NCI-H2081 (cell line): Measurements from ENCODE around the gene GABRG3.

Source experiments
- DNase-seq, 2 experiments: peaks; one replicate each; lab custom pipeline; 2025; lab: John Stamatoyannopoulos, UW

Gene GABRG3

GRCh38 chr15:27466758-27467157, 495.8 kb downstream of the GABRG3 start:
- DNase-seq: no peak

- no peak for DNase-seq
Measured at GRCh38 chr15:27468151-27468591, 497.2 kb downstream of the GABRG3 start.

- DNase-seq: no peak
Measured at GRCh38 chr15:27473845-27474244, 502.9 kb downstream of the GABRG3 start.

- no peak for DNase-seq
Measured at GRCh38 chr15:27475395-27475794, 504.4 kb downstream of the GABRG3 start.

DNA sequence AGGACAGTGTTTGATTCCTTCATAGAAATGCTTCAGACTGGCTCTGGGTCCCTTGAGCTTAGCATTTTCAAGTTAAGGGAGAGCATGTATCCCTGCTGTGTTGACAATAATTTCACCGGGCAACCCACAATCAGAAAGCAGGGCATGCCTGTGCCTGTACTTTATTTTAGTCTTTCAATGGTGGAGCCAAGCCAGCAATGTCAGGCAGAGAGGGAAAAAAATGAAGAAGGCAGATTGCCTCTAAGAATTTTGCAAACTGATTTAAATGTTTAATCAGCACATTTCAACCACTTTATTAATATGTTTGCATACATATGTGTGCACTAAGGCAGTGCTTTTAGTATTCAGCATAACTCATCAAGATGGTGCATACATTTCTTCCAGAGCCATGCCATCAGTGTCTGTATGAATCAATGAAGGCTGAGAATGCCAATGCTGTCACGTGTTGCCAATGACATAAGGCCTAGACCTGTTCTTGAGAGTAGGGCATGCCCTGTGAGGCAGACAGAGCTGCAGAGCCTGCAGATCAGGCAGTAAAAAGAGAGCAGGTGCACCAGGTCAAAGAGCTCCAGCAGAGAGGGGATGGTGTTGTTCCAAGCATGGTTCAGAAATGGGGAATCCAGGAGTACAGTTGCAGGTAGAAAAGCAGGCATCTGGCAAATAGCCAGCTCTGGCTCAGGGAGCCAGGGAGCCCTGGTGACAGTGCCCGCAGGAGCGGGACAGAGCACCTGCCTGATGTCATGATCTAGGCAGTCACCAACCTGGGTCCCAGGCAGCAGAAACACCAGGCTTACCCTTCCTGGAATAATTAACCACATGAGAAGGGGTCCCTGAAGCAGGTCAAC, 508.5 kb downstream of the GABRG3 start:
- DNase-seq: peak; percentile 68 to 88

GRCh38 chr15:27480141-27480530, 509.2 kb downstream of the GABRG3 start:
- no peak for DNase-seq

- no peak for DNase-seq
Measured at GRCh38 chr15:27480642-27481041, 509.7 kb downstream of the GABRG3 start.

GRCh38 chr15:27481768-27482167, 510.8 kb downstream of the GABRG3 start:
- DNase-seq: no peak

DNA sequence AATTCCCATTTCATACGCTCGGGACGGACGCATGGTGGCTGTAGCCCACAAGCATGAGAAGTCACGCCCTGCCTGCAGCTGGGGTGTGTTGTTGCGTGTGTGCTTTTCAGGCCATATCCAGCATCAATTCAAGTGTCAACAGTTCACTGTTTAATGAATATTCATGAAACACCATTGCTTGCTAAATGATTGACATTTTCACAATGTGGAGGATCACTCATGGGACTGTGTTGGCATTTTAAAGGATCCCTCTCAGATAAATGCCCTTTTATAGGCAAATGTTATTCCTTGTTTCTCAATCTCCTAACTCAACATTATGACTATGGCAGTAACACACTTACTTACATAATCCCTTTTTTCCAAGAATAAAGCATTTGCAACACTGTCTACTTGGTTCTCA, 511.3 kb downstream of the GABRG3 start:
- no peak for DNase-seq

DNA sequence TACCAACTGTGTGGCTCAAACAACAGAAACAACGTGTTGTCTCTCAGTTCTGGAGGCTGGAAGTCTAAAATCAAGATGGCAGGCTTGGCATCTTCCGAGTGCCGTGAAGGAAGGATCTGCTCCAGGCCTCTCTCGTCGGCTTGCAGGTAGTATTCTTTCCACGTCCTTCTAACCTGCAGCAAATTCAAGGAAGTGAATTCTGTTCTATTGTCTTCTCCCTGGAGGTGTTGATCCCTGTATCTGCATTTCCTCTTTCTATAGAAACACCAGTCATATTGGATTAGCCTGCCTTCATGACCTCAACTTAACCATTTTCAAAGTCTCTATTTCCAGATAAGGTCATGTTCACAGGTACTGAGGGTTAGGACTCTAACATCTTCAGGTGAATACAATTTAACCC, 512.1 kb downstream of the GABRG3 start:
- no peak for DNase-seq

GRCh38 chr15:27485265-27485664, 514.3 kb downstream of the GABRG3 start:
- DNase-seq: no peak

GRCh38 chr15:27486051-27486450, 515.1 kb downstream of the GABRG3 start:
- peak; percentile 66 to 73 for DNase-seq

DNA sequence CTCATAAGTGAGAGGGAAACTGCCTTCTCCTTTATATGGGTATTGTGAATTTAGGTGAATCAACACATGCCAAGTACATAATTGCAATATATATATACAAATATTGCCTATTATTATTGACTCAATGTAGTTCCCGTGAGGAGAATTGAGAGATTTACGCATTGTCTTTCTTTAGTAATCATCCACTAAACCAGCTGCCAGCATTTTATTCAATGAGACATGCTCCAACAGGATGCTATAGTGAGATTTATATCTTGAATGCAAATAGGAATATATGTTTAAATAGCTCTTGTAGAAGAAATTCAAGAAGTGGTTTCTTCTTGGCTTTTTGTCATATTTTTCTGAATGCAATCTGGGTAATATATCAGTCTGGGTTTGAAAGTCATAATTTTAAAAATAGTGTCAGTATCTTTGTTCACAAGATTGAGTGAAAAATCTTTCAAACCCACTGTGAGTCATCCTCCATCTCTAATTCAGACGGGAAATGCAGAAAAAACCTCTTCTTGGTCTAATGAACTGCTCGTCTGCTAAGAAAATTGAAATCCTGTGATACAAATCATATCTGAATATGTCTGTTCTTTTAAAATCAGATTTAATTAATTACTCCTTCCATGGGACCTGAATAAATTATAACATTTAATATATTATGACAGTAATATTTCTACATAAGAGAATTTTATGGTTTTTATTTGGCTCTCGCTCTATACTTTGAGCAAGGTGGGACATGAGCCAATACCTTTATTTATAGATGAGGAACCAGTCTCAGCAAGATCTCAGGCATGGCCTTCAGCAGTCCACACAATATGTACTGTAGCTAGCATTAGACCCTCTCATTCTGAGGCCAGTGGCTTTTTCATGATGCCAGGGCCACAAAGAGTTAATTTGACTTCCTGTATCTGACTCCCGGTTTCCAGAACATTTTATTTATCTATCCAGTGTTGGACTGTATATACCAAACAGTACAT, 516.0 kb downstream of the GABRG3 start:
- DNase-seq: peak; percentile 52 to 88

- no peak for DNase-seq
Measured at GRCh38 chr15:27487846-27488245, 516.9 kb downstream of the GABRG3 start.

DNA sequence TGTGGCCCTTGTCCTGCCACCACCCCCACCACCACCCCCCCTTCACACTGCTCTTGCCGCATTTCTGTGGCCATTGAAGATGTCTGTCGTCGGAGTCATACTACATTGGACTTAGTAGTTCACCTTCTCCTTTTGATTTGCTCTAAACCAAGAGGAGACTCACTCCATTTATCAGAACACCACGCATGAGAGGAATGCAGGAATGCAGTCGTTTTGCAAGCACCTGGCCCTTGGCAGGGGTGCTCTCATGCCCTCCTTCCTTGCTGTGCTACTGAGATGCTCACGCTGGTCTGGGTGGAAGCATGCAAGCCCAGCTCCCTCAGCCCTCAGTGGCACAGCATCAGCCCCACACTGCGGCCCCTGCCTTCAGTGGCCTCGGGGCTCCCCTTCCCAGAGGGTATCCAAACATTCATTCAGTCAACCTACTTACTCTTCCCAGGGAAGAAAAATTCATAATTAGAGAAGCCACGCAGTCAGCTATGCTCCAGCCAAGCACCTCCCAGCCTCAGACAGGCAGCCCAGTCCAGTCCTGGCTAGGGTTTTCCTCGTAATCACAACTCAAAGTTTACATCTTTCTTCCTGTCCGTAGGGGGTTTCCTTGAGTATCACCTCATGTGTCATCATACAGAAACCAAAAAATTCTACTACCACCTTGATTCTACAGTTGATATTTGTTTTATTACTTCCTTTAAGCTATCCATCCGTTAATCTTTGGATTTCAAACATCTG, 520.0 kb downstream of the GABRG3 start:
- no peak for DNase-seq

DNA sequence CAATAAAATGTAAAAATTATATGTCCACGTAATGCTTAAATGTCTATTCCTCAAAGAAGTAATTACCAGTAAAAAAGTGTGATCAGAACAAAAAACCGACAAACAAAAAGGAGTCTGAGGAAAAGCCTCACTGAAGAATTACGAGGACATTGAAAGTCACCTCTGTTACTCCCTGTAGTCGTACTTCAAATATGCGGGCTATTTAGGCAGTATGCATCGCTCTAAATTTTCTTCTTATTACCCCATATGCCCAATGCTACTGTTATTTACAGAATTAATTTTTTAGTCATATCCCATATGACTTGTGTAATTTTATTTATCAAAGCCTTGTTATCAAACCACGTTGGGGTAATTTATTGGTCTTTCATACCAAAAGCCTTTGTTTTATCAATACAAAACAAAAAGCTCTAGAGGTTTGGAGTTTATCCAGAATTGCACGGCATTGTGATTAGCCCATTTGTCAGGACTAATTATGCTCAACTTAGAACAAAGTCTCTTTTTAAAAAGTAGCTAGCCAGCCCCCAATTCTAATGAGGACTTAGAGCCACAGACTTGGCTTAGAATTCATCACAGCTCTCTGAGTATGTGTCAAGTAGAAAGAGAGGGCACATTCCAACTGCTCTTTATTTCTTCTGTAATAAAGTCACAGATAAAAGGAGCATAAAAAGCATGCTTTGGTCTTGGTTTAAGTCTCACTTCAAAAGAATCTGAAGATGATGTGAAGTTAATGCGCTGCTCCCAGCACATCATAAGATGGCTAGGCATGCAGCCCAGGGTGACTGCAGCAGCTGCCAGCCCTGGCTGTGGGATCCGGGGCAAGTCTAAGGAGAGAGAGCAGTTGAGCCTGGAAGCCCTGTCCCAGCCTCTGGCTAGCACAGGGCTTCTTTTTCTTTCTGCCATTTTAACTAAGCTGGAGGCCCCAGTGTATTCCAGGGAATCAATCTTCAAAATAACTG, 521.0 kb downstream of the GABRG3 start:
- DNase-seq: no peak

DNA sequence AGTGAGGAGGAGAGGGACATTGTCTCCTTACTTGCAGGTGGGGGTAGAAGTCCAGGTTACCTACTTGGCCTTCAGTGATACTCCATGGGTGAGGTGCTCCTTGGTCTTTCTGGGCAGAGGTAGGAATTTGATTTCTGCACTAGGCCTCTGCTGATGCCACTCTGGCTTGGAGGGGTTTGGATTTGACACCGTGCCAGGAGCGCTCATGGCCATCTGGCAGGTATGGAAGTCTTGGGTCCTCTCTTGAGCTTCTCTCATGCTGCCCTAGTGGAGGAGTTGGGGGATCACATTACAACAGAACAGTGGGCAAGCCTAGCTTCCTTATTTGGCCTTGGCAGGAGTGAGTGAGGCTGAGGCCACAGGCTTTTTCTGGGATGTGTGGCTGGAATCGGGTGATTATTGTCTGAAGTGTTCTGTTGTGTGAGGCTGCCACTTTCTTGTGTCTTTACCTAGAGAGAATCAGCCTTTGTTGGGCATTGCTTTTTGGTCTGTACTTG, 525.0 kb downstream of the GABRG3 start:
- DNase-seq: no peak

- DNase-seq: no peak
Measured at GRCh38 chr15:27498700-27499099, 527.7 kb downstream of the GABRG3 start.

DNA sequence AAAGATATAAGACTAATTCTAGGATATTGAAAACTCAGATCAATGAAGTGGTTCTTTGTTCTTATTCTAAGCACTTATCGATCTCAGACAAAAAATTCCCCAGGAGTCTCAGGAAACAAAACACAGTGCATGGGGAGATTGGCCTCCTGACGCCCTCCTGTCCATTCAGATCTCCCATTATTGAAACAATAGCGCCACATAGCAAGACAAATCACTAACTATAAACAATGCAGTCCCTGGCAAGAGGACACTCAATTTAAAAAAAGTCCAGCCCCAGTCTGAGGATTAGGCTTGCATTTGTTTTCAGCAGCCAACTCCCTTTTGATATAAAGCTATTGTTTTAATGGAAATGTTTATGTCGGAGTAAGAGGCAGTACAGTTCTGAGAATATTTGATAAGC, 528.2 kb downstream of the GABRG3 start:
- no peak for DNase-seq

- DNase-seq: no peak
Measured at GRCh38 chr15:27499719-27500118, 528.7 kb downstream of the GABRG3 start.

DNA sequence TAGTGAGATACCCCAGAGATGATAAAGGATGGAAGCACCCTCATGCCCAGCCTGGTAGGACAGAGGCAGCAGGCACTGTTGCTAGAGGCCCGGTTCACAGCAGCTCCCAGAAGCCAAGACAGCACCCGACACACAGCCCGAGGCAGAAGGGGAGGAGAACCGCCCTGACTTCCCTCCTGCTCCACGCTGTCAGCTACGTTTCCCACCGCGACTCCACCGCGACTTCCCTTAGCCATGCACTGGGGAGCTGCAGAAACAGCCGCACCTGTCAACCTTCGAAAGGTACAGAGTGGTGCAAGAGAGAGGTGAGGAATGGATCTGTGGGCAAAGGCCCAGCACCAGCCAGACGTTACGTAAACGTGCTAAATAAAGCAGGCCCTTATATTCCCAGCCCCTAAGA, 529.2 kb downstream of the GABRG3 start:
- no peak for DNase-seq
